Measurements from ENCODE around the gene ZNF726.

- TF ChIP-seq CTCF (IDR thresholded peaks at IDR 0.05) = no peak
- no peak for TF ChIP-seq EZH2 (IDR thresholded peaks at IDR 0.05; ENCODE audit: borderline replicate concordance, insufficient read depth, low read depth, low read length, poor library complexity, severe bottlenecking)
Observed at GRCh38 chr19:23949611-23950010, 34.9 kb downstream of the ZNF726 start.
